IMR-90 (cell line): ENCODE measurements around the gene ACSF2. TPM values are rescaled to one million over a fixed set of nuclear protein-coding genes. Genes with fewer than 3 reads are reported as not detected.
"Not testable (repeated sequence)": the region's sequence is repeated elsewhere in the genome, so short reads cannot be mapped to it uniquely, and the experiment has no call there.

Experiments used
- ATAC-seq: fragments of 200-7000 bp; cut with Tn5 transposase; 2 replicates; pipeline ENCODE4 v1.9.1; 2020; ENCODE audit warnings: low read depth, mild to moderate bottlenecking, moderate library complexity
- BruUV-seq: library from RNA; stranded (reverse); fragments of 400-500 nt; replicated peaks from 2 replicates; lab custom pipeline; 2021; lab: Mats Ljungman, UMichigan
- CTCF ChIA-PET: fragments of 300-600 bp; formaldehyde crosslinking; extraction: SDS; loops from one replicate; lab custom pipeline; 2021; ENCODE audit warnings: antibody characterized with exemption; lab: Yijun Ruan, JAX
- POLR2A ChIA-PET: fragments of 300-600 bp; sonication (Branson Sonifier 250); formaldehyde crosslinking; loops from one replicate; lab custom pipeline; 2022; ENCODE audit warnings: antibody characterized with exemption; ENCODE audit not compliant: unreplicated experiment; lab: Charles Lee
- DNase-seq: peaks from one replicate; pipeline ENCODE4 v3.0.0; 2013
- H2AFZ ChIP-seq: replicated peaks from 2 replicates; pipeline ENCODE3; 2013; ENCODE audit warnings: low read length, mild to moderate bottlenecking; ENCODE audit not compliant: poor library complexity
- H2AK5ac ChIP-seq: 2 replicates; pipeline ENCODE4 v1.6.1; 2013; ENCODE audit warnings: low read depth, low read length, inconsistent platforms
- H2AK9ac ChIP-seq: replicated peaks from 2 replicates; pipeline ENCODE3; 2013; ENCODE audit warnings: mild to moderate bottlenecking, low read depth, low read length, moderate library complexity; ENCODE audit not compliant: poor library complexity
- H2BK120ac ChIP-seq: 2 replicates; pipeline ENCODE4 v1.6.1; 2013; ENCODE audit warnings: low read depth, low read length, inconsistent platforms
- H2BK15ac ChIP-seq: 3 replicates; pipeline ENCODE4 v1.6.1; 2013; ENCODE audit warnings: low read depth, low read length, inconsistent platforms
- H2BK20ac ChIP-seq: 2 replicates; pipeline ENCODE4 v1.6.1; 2013; ENCODE audit warnings: low read depth, mild to moderate bottlenecking, inconsistent platforms, low read length, moderate library complexity
- H2BK5ac ChIP-seq: 2 replicates; pipeline ENCODE4 v1.6.1; 2013; ENCODE audit warnings: mild to moderate bottlenecking, low read depth, low read length, inconsistent platforms; ENCODE audit not compliant: poor library complexity, severe bottlenecking
- H3K14ac ChIP-seq: replicated peaks from 2 replicates; pipeline ENCODE4 v1.6.1; 2013; ENCODE audit warnings: low read depth, low read length, inconsistent platforms
- H3K18ac ChIP-seq: 2 replicates; pipeline ENCODE4 v1.6.1; 2013; ENCODE audit warnings: low read depth, low read length, control low read depth
- H3K23ac ChIP-seq: 2 replicates; pipeline ENCODE4 v1.6.1; 2013; ENCODE audit warnings: low read depth, low read length, inconsistent platforms
- H3K27ac ChIP-seq: 2 replicates; pipeline ENCODE4 v1.5.1; 2013; ENCODE audit warnings: mild to moderate bottlenecking, control low read depth, low read length; ENCODE audit not compliant: insufficient read depth
- H3K27me3 ChIP-seq: 2 replicates; pipeline ENCODE4 v1.6.1; 2013; ENCODE audit warnings: low read length; ENCODE audit not compliant: control insufficient read depth, insufficient read depth
- H3K36me3 ChIP-seq: 2 replicates; pipeline ENCODE4 v1.6.1; 2013; ENCODE audit warnings: low read length, mixed read lengths; ENCODE audit not compliant: control insufficient read depth, insufficient read depth
- H3K4ac ChIP-seq: 2 replicates; pipeline ENCODE4 v1.6.1; 2013; ENCODE audit warnings: low read depth, low read length, inconsistent platforms
- H3K4me1 ChIP-seq: 2 replicates; pipeline ENCODE4 v1.6.1; 2013; ENCODE audit warnings: low read length, mixed read lengths; ENCODE audit not compliant: control insufficient read depth, insufficient read depth
- H3K4me2 ChIP-seq: 2 replicates; pipeline ENCODE4 v1.6.1; 2013; ENCODE audit warnings: low read depth, mild to moderate bottlenecking, control low read depth, low read length, moderate library complexity
- H3K4me3 ChIP-seq: 2 replicates; pipeline ENCODE4 v1.5.1; 2013; ENCODE audit warnings: low read depth, mild to moderate bottlenecking, control low read depth, low read length, moderate library complexity; ENCODE audit not compliant: insufficient read depth
- H3K56ac ChIP-seq: 2 replicates; pipeline ENCODE4 v1.6.1; 2013; ENCODE audit warnings: low read length, inconsistent platforms; ENCODE audit not compliant: insufficient read depth; ENCODE audit errors: extremely low read depth
- H3K79me1 ChIP-seq, 2 experiments: 2 replicates each; pipeline ENCODE4 v1.6.1; 2013; ENCODE audit warnings: low read length in 2 of 2, inconsistent platforms in 1 of 2, low read depth in 1 of 2
- H3K9ac ChIP-seq: 2 replicates; pipeline ENCODE4 v1.6.1; 2013; ENCODE audit warnings: low read depth, low read length, control low read depth
- H3K9me1 ChIP-seq: 2 replicates; pipeline ENCODE4 v1.6.1; 2013; ENCODE audit warnings: low read length, inconsistent platforms; ENCODE audit not compliant: insufficient read depth
- H3K9me3 ChIP-seq: 2 replicates; pipeline ENCODE4 v1.6.1; 2013; ENCODE audit warnings: low read length; ENCODE audit not compliant: control insufficient read depth, insufficient read depth
- H4K20me1 ChIP-seq: 2 replicates; pipeline ENCODE4 v1.6.1; 2013; ENCODE audit warnings: low read length, inconsistent platforms; ENCODE audit not compliant: insufficient read depth
- H4K5ac ChIP-seq: 2 replicates; pipeline ENCODE4 v1.6.1; 2013; ENCODE audit warnings: mild to moderate bottlenecking, low read depth, low read length, control low read depth
- H4K8ac ChIP-seq, 2 experiments: 2 replicates each; pipeline ENCODE4 v1.6.1; 2013; ENCODE audit warnings: low read depth in 2 of 2, low read length in 2 of 2, control low read depth in 1 of 2, inconsistent platforms in 1 of 2
- H4K91ac ChIP-seq: 2 replicates; pipeline ENCODE4 v1.6.1; 2013; ENCODE audit warnings: low read depth, low read length, inconsistent platforms; ENCODE audit not compliant: insufficient read depth
- WGBS, 2 experiments: methylation state at CpG; one replicate each; pipeline versions ENCODE4 v1.1.5 to v1.1.7; 2013; ENCODE audit warnings: missing lambda C conversion rate in 2 of 2; ENCODE audit not compliant: insufficient read length in 1 of 2; ENCODE audit errors: extremely low coverage in 2 of 2; 5-methylcytosine and 5-hydroxymethylcytosine counted together
- dilution Hi-C: fragments of 300-500 bp; cut with HindIII; formaldehyde crosslinking; loops from one replicate; pipeline ENCODE4 v1.14.3; 2018; ENCODE audit warnings: low sequenced_read_pairs; ENCODE audit not compliant: unreplicated experiment
- in situ Hi-C: fragments of 300-500 bp; cut with MboI; formaldehyde crosslinking; loops from 3 replicates; pipeline ENCODE4 v1.14.3; 2019; ENCODE audit warnings: low sequenced_read_pairs, inconsistent platforms, mixed read lengths
- intact Hi-C: fragments of 100-400 bp; cut with micrococcal nuclease; formaldehyde crosslinking; loops from 2 replicates; pipeline ENCODE4 v1.10.0; 2022
- polyA plus RNA-seq, 3 experiments: library from polyadenylated mRNA; depleted of rRNA; stranded (reverse); fragments of >200 nt; gene quantifications; 2 replicates each; pipeline ENCODE4 v1.2.3, GENCODE V29; 2012; ENCODE audit warnings: low replicate concordance in 1 of 3
- total RNA-seq: library from RNA; depleted of rRNA; stranded (reverse); fragments of >200 nt; gene quantifications from 2 replicates; pipeline ENCODE4 v1.2.3, GENCODE V29; 2012

Gene ACSF2
- total and polyA plus RNA-seq, 2 of the 4 experiments (the other 2 are of a cell fraction): 18.5 to 27.2 TPM

GRCh38 chr17:50419577-50419976, 6.4 kb upstream of the ACSF2 start:
- in situ Hi-C loops, intact Hi-C loops, H2BK20ac ChIP-seq, H3K9me1 ChIP-seq, H3K4ac ChIP-seq, ATAC-seq, H2BK5ac ChIP-seq, H4K91ac ChIP-seq, H3K18ac ChIP-seq, H4K8ac ChIP-seq, H3K56ac ChIP-seq, H2BK15ac ChIP-seq, H2AK9ac ChIP-seq, H3K9ac ChIP-seq, H4K5ac ChIP-seq, POLR2A ChIA-PET, H2AK5ac ChIP-seq, H3K79me1 ChIP-seq, H3K27me3 ChIP-seq, CTCF ChIA-PET, H4K20me1 ChIP-seq, H3K4me3 ChIP-seq, H3K23ac ChIP-seq, BruUV-seq, H2BK120ac ChIP-seq, H3K9me3 ChIP-seq, DNase-seq, H3K27ac ChIP-seq, H3K14ac ChIP-seq, dilution Hi-C loops, H3K36me3 ChIP-seq, H3K4me2 ChIP-seq, H2AFZ ChIP-seq: not testable (repeated sequence)
- WGBS, 2 experiments: no CpG with 5 or more reads among the region's 10 CpGs
- peaks cover 14% of the 10 kb centered on the region for H3K4me1 ChIP-seq
